GM12874 (cell line): ENCODE data around the gene TBC1D2.

Experiments
- CTCF ChIP-seq: IDR thresholded peaks from 2 replicates; pipeline ENCODE4 v1.5.1; 2011; ENCODE audit warnings: low read depth, mild to moderate bottlenecking, control low read depth, low read length, moderate library complexity; ENCODE audit not compliant: insufficient read depth

TBC1D2 gene

GRCh38 chr9:98255578-98256296, at the start of gene TBC1D2:
TBC1D2 (minus strand) TSS chr9:98255649; CDS start chr9:98255541, 108 bp downstream.
- peak; percentile 40 for TF ChIP-seq CTCF

GRCh38 chr9:98304381-98304780, 48.9 kb upstream of the TBC1D2 start:
- no peak for TF ChIP-seq CTCF

- no peak for TF ChIP-seq CTCF
Measured at GRCh38 chr9:98303633-98304125, 48.2 kb upstream of the TBC1D2 start.

- no peak for TF ChIP-seq CTCF
Measured at GRCh38 chr9:98302938-98303632, 47.6 kb upstream of the TBC1D2 start.

- no peak for TF ChIP-seq CTCF
Measured at GRCh38 chr9:98302150-98302549, 46.7 kb upstream of the TBC1D2 start.

- TF ChIP-seq CTCF: no peak
Measured at GRCh38 chr9:98300611-98301010, 45.2 kb upstream of the TBC1D2 start.

- no peak for TF ChIP-seq CTCF
Measured at GRCh38 chr9:98298476-98298875, 43.0 kb upstream of the TBC1D2 start.
